Parathyroid adenoma (tissue), 2 donors: ENCODE data around the gene FEM1B.

ENCODE experiments used
- H2AFZ ChIP-seq: fragments of 300-600 bp; sonication (generic); one replicate; pipeline ENCODE4 v1.7.0; 2017; ENCODE audit warnings: antibody characterized with exemption, mild to moderate bottlenecking
- H3K27ac ChIP-seq: fragments of 300-600 bp; sonication (generic); one replicate; pipeline ENCODE4 v1.7.0; 2017
- H3K27me3 ChIP-seq: fragments of 300-600 bp; sonication (generic); one replicate; pipeline ENCODE4 v1.7.0; 2017; ENCODE audit warnings: low read length; ENCODE audit not compliant: control insufficient read depth, insufficient read depth
- H3K36me3 ChIP-seq: fragments of 300-600 bp; sonication (generic); one replicate; pipeline ENCODE4 v1.7.0; 2017; ENCODE audit warnings: low read length; ENCODE audit not compliant: control insufficient read depth, insufficient read depth
- H3K4me1 ChIP-seq: fragments of 300-600 bp; sonication (generic); one replicate; pipeline ENCODE4 v1.7.0; 2017; ENCODE audit warnings: control low read depth
- H3K4me2 ChIP-seq: fragments of 300-600 bp; sonication (generic); one replicate; pipeline ENCODE4 v1.7.0; 2017; ENCODE audit warnings: low read length
- H3K4me3 ChIP-seq: fragments of 300-600 bp; sonication (generic); one replicate; pipeline ENCODE4 v1.7.0; 2017; ENCODE audit warnings: low read depth, low read length
- H3K79me2 ChIP-seq: fragments of 300-600 bp; sonication (generic); one replicate; pipeline ENCODE4 v1.7.0; 2017; ENCODE audit warnings: control low read depth
- H3K9ac ChIP-seq: fragments of 300-600 bp; sonication (generic); one replicate; pipeline ENCODE4 v1.7.0; 2017; ENCODE audit warnings: mild to moderate bottlenecking
- H3K9me3 ChIP-seq: fragments of 300-600 bp; sonication (generic); one replicate; pipeline ENCODE4 v1.7.0; 2017; ENCODE audit warnings: low read length; ENCODE audit not compliant: control insufficient read depth
- CTCF ChIP-seq: fragments of 300-600 bp; sonication (generic); IDR thresholded peaks from one replicate; pipeline ENCODE4 v1.7.0; 2017; ENCODE audit warnings: antibody characterized with exemption, mild to moderate bottlenecking
- donor health status: primary hyperparathyroidism.

Gene FEM1B

GRCh38 chr15:68317281-68318007, 39.9 kb downstream of the FEM1B start:
- H3K4me1 ChIP-seq = no peaks in the 10 kb centered on the region
- no peaks in the 10 kb centered on the region for H3K27me3 ChIP-seq
- no peaks in the 10 kb centered on the region for H3K79me2 ChIP-seq
- no peaks in the 10 kb centered on the region for H3K36me3 ChIP-seq
- no peak overlapping the region for H3K9ac ChIP-seq
- H3K9me3 ChIP-seq = no peaks in the 10 kb centered on the region
- H2AFZ ChIP-seq = no peak overlapping the region
- no peak overlapping the region for H3K27ac ChIP-seq
- no peak overlapping the region for H3K4me3 ChIP-seq
- TF ChIP-seq CTCF = no peak
- H3K4me2 ChIP-seq = no peak overlapping the region

- Histone ChIP-seq H3K9me3 (no peaks in the 10 kb centered on the region), H3K4me1 (no peaks in the 10 kb centered on the region), H2AFZ (no peak overlapping the region), H3K9ac (no peak overlapping the region), H3K4me3 (no peak overlapping the region), H3K27ac (no peak overlapping the region), H3K27me3 (no peaks in the 10 kb centered on the region), H3K79me2 (no peaks in the 10 kb centered on the region), H3K4me2 (no peak overlapping the region), H3K36me3 (no peaks in the 10 kb centered on the region)
- no peak for TF ChIP-seq CTCF
These were observed 40.7 kb downstream of the FEM1B start for GRCh38 chr15:68318008-68318835.

DNA sequence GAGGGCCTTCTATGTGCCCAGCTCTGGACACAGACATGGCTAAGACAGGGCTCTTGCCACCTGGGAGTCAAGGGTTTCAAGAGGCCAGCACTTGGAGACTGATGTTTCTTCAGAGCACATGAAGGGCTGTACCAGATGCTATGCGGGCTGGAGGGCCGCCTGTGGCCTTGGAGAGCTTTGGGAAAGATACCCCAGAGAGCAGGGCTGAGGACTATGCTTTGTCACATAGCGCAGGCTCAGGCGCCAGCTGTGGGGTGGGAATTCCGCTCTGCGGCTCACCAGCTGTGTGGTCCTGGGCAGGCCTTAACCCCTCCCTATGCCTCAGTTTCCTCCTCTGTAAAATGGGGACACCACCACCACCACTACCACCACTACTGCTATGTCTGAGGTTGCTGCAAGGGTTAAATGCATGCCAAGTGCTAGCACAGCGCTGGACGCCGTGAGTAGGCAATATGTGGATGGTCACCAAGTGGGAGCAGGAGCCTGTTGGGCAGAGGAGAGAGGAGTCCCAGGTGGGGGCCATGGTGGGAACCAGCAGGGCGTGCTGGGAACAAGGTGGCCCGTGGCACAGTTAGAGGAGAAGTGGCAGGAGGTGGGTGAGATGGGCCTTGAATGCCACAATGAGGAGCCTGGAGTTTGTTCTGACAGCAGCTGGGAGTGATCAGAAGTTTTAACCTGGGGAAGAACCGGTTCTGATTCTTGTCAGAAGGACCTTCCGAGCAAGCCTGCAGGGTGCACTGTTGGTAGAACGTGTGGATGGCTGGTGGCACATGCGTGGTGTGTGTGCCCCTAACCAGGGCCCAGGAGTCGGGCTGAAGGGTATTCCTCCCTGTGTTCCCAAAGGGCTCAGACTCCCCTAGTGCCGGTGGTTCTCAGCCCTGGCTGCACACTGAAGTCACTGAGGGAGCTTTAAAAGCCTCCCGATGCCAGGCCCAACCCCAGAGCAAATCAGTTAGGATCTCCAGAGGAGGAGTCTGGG, 41.7 kb downstream of the FEM1B start:
- H3K9ac ChIP-seq = no peak overlapping the region
- no peaks in the 10 kb centered on the region for H3K9me3 ChIP-seq
- H3K4me2 ChIP-seq = no peak overlapping the region
- H3K79me2 ChIP-seq = no peaks in the 10 kb centered on the region
- no peaks in the 10 kb centered on the region for H3K36me3 ChIP-seq
- H3K4me3 ChIP-seq = no peak overlapping the region
- no peaks in the 10 kb centered on the region for H3K27me3 ChIP-seq
- no peaks in the 10 kb centered on the region for H3K4me1 ChIP-seq
- no peak for TF ChIP-seq CTCF
- H3K27ac ChIP-seq = no peak overlapping the region
- no peak overlapping the region for H2AFZ ChIP-seq

- H3K27me3 ChIP-seq = no peaks in the 10 kb centered on the region
- H3K79me2 ChIP-seq = no peaks in the 10 kb centered on the region
- no peak for TF ChIP-seq CTCF
- no peaks in the 10 kb centered on the region for H3K9me3 ChIP-seq
- no peak overlapping the region for H3K4me2 ChIP-seq
- no peak overlapping the region for H3K27ac ChIP-seq
- H3K9ac ChIP-seq = no peak overlapping the region
- H3K36me3 ChIP-seq = no peaks in the 10 kb centered on the region
- H3K4me1 ChIP-seq = no peaks in the 10 kb centered on the region
- H3K4me3 ChIP-seq = no peak overlapping the region
- no peak overlapping the region for H2AFZ ChIP-seq
These were observed 42.5 kb downstream of the FEM1B start for GRCh38 chr15:68319997-68320396.
